ENCODE measurements around the gene RAC2.

- TF ChIP-seq CTCF (IDR thresholded peaks at IDR 0.05): no peak
- TF ChIP-seq POLR2A (IDR thresholded peaks at IDR 0.05): no peak
Measured at GRCh38 chr22:37181681-37182080, 62.4 kb downstream of the RAC2 start.
